ENCODE data around the gene SAP130. TPM values are rescaled to one million over a fixed set of nuclear protein-coding genes. Genes with fewer than 3 reads are reported as not detected.

The SAP130 gene
- total and polyA plus RNA-seq, 2 of the 8 experiments (the other 6 are each of a cell fraction or from before 2014, with no cell fraction given) = 51.4 to 54.3 TPM

GRCh38 chr2:128036748-128037607 lies 9.1 kb upstream of the SAP130 start (continued):
- no peak for TF ChIP-seq JUN (IDR thresholded peaks at IDR 0.05; ENCODE audit: low read depth, low read length)
- TF ChIP-seq GABPA (IDR thresholded peaks at IDR 0.05; ENCODE audit: borderline replicate concordance, insufficient read depth, low read length) = no peak
- TF ChIP-seq TBP (IDR thresholded peaks at IDR 0.05; ENCODE audit: low read depth, low read length) = no peak
- TF ChIP-seq MAX (IDR thresholded peaks at IDR 0.05) = no peak
- TF ChIP-seq NRF1 (IDR thresholded peaks at IDR 0.05; ENCODE audit: low read depth, low read length) = no peak
- TF ChIP-seq CHD1 (IDR thresholded peaks at IDR 0.05; ENCODE audit: low read depth, low read length) = no peak
- TF ChIP-seq ZNF274 (IDR thresholded peaks at IDR 0.05; ENCODE audit: borderline replicate concordance, extremely low read depth, low read length) = no peak

All from H1 (cell line).